Measurements from ENCODE around the gene ATOH7.

GRCh38 chr10:68251625-68252495, 19.9 kb upstream of the ATOH7 start:
- TF ChIP-seq POLR2A (IDR thresholded peaks at IDR 0.05; ENCODE audit: low read depth, low read length) (no peak), TAF1 (IDR thresholded peaks at IDR 0.05; ENCODE audit: borderline replicate concordance, low read depth, low read length) (no peak)

All from GM12892 (cell line).